Heart left ventricle (tissue), 13 donors: ENCODE data around the gene NRP1.

Experiments
- CTCF ChIP-seq, 12 donors: fragments of 200-600 bp; sonication (generic) in 4 of 12; IDR thresholded peaks; one replicate each; pipeline versions ENCODE4 v1.5.0 to v1.8.0; 2018 to 2022; ENCODE audit warnings: antibody characterized with exemption in 12 of 12, mild to moderate bottlenecking in 5 of 12
- POLR2A ChIP-seq, 2 donors: fragments of 450-650 bp; IDR thresholded peaks; one replicate each; pipeline ENCODE4 v1.6.1; 2017; ENCODE audit warnings: antibody characterized with exemption in 2 of 2, mild to moderate bottlenecking in 2 of 2, moderate library complexity in 2 of 2
- donor health status: ischemic (EF 13 %, LVEDD 7.1; RV severe dilation, severe dysfunction).
- donor health status: DM: no; HTN: yes; CAD: no.
- donor health status: DM: no; HTN: no; CAD: no.
- donor health status: ischemic (EF 25% LVEDD 6.9; RV normal size, moderate dysfunction).
- donor health status: ischemic (EF 25% LVEDD 5.7; RV mildly dilated, moderate dysfunction).
- donor health status: ischemic (EF 35%, LVEDD 5.7; RV mildly dilated, moderate dysfunction).
- donor health status: nonischemic (EF 11% LVEDD 7.7; RV severe dilation, severe dysfunction).
- donor health status: DM: yes; HTN: yes; CAD: no.
- donor health status: PGD.
- donor health status: ischemic (EF 29% LVEDD 5.4; RV normal size, mild dysfunction).
- donor health status: nonischemic (EF 23%, LVEDD 6.1; RV moderate dilation, normal function).

- TF ChIP-seq CTCF (IDR thresholded peaks at IDR 0.05) = no peak
- TF ChIP-seq POLR2A (IDR thresholded peaks at IDR 0.05) = no peak
Observed at GRCh38 chr10:33347211-33347610, 12.7 kb upstream of the NRP1 start.
